Measurements from ENCODE around the gene XYLT2.
"Not testable (repeated sequence)": the region's sequence is repeated elsewhere in the genome, so short reads cannot be mapped to it uniquely, and the experiment has no call there.

Gene XYLT2

GRCh38 chr17:50389534-50389933 is 43.6 kb downstream of the XYLT2 start:
- DNase-seq (ENCODE audit: low spot score): no peak

GRCh38 chr17:50392621-50393020 is 46.7 kb downstream of the XYLT2 start:
- no peak for DNase-seq (ENCODE audit: low spot score)

- no peak for DNase-seq (ENCODE audit: low spot score)
Measured at GRCh38 chr17:50393700-50394099, 47.8 kb downstream of the XYLT2 start.

- no peak for DNase-seq (ENCODE audit: low spot score)
Measured at GRCh38 chr17:50394711-50395110, 48.8 kb downstream of the XYLT2 start.

GRCh38 chr17:50396261-50397110 is 50.6 kb downstream of the XYLT2 start:
- peak; percentile 45 for DNase-seq (ENCODE audit: low spot score)

- DNase-seq (ENCODE audit: low spot score): peak; percentile 69
Measured at GRCh38 chr17:50397111-50397918, 51.4 kb downstream of the XYLT2 start, which contains the start of gene LRRC59. Gene LRRC59 (minus strand): TSS chr17:50397523. CDS start chr17:50397317, 206 bp downstream.

- DNase-seq (ENCODE audit: low spot score): no peak
Measured at GRCh38 chr17:50397919-50398285, 52.0 kb downstream of the XYLT2 start.

- DNase-seq (ENCODE audit: low spot score): not testable (repeated sequence)
Measured at GRCh38 chr17:50398672-50399071, 52.7 kb downstream of the XYLT2 start.

GRCh38 chr17:50399591-50399990 is 53.7 kb downstream of the XYLT2 start:
- DNase-seq (ENCODE audit: low spot score): not testable (repeated sequence)

- DNase-seq (ENCODE audit: low spot score): not testable (repeated sequence)
Measured at GRCh38 chr17:50405351-50405750, 59.4 kb downstream of the XYLT2 start.

- DNase-seq (ENCODE audit: low spot score): no peak
Measured at GRCh38 chr17:50406578-50406977, 60.7 kb downstream of the XYLT2 start.

GRCh38 chr17:50407921-50408320 is 62.0 kb downstream of the XYLT2 start:
- no peak for DNase-seq (ENCODE audit: low spot score)
